Smooth muscle cell (in vitro differentiated cells): ENCODE data around the gene MPHOSPH6. TPM values are rescaled to one million over a fixed set of nuclear protein-coding genes. Genes with fewer than 3 reads are reported as not detected.

Experiments
- DNase-seq: peaks from one replicate; lab custom pipeline; 2025; ENCODE audit not compliant: unreplicated experiment; lab: John Stamatoyannopoulos, UW
- H2AFZ ChIP-seq: fragments of 200-600 bp; sonication (generic); 2 replicates; pipeline ENCODE4 v1.6.0; 2016; ENCODE audit warnings: antibody characterized with exemption, low read depth, mild to moderate bottlenecking
- H3F3A ChIP-seq: fragments of 200-600 bp; sonication (generic); 2 replicates; pipeline ENCODE4 v1.6.0; 2017; ENCODE audit warnings: antibody characterized with exemption, low read depth
- H3K27ac ChIP-seq: fragments of 200-600 bp; sonication (generic); 2 replicates; pipeline ENCODE4 v1.5.1; 2016; ENCODE audit warnings: low read depth, mild to moderate bottlenecking
- H3K27me3 ChIP-seq: fragments of 200-600 bp; sonication (generic); 2 replicates; pipeline ENCODE4 v1.6.1; 2016; ENCODE audit warnings: low read depth, mild to moderate bottlenecking
- H3K36me3 ChIP-seq: fragments of 200-600 bp; sonication (generic); 2 replicates; pipeline ENCODE4 v1.5.1; 2016; ENCODE audit warnings: low read depth
- H3K4me1 ChIP-seq: fragments of 200-600 bp; sonication (generic); 2 replicates; pipeline ENCODE4 v1.5.1; 2016; ENCODE audit warnings: low read depth
- H3K4me2 ChIP-seq: fragments of 200-600 bp; sonication (generic); 2 replicates; pipeline ENCODE4 v1.6.0; 2016; ENCODE audit warnings: mild to moderate bottlenecking
- H3K4me3 ChIP-seq: fragments of 200-600 bp; sonication (generic); 2 replicates; pipeline ENCODE4 v1.5.1; 2016; ENCODE audit warnings: mild to moderate bottlenecking
- H3K79me2 ChIP-seq: fragments of 200-600 bp; sonication (generic); 2 replicates; pipeline ENCODE4 v1.6.0; 2016; ENCODE audit warnings: low read depth, mild to moderate bottlenecking
- H3K9ac ChIP-seq: fragments of 200-600 bp; sonication (generic); 2 replicates; pipeline ENCODE4 v1.6.0; 2016; ENCODE audit warnings: low read depth
- H3K9me3 ChIP-seq: fragments of 200-600 bp; sonication (generic); replicated peaks from 2 replicates; pipeline ENCODE4 v1.5.1; 2016; ENCODE audit warnings: low read depth
- H4K20me1 ChIP-seq: fragments of 200-600 bp; sonication (generic); 2 replicates; pipeline ENCODE4 v1.6.0; 2016; ENCODE audit warnings: low read depth
- WGBS: methylation state at CpG from one replicate; pipeline ENCODE4 v1.1.7; 2016; ENCODE audit warnings: low lambda C conversion rate; 5-methylcytosine and 5-hydroxymethylcytosine counted together
- polyA plus RNA-seq: library from polyadenylated mRNA; unstranded; fragments of >200 nt; fragmentation: Nextera tagmentation; extraction: Ambion mirVana; gene quantifications from 2 replicates; pipeline ENCODE4 v1.2.1, GENCODE V29; 2016
- total RNA-seq: library from RNA; depleted of rRNA; stranded (reverse); fragments of >200 nt; gene quantifications from 2 replicates; pipeline ENCODE4 v1.2.3, GENCODE V29; 2014
- TF ChIP-seq, protein P1 (sequence below): fragments of 200-600 bp; sonication (generic); IDR thresholded peaks from 2 replicates; pipeline ENCODE4 v1.5.1; 2017; ENCODE audit warnings: borderline replicate concordance, mild to moderate bottlenecking, antibody characterized with exemption; ENCODE audit not compliant: insufficient read depth, poor library complexity, severe bottlenecking

Gene MPHOSPH6
- total and polyA plus RNA-seq, 2 experiments from 2014 or later, result 55.4 to 65.5 TPM

DNA sequence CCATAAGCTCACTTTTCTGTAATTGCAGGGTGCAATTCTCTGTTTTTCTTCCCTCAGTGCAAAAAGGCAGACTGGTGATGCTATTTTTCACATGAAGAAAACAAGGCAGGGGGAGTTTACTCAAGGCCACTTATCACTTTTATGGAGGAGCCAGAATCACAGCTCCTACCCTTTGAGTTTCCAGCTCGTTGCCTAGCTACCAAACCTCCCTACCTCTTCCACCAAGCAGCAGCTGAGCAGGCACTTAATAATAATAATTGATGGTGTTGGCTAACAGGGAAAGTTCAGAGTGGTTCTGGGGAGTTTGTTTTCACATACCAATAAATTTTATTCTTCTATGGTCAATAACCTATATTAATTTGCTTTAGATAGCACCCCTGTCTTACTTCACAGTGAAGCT, 31.9 kb upstream of the MPHOSPH6 start:
- DNase-seq, result no peak
- no peak overlapping the region for H2AFZ ChIP-seq
- TF ChIP-seq, protein P1, sequence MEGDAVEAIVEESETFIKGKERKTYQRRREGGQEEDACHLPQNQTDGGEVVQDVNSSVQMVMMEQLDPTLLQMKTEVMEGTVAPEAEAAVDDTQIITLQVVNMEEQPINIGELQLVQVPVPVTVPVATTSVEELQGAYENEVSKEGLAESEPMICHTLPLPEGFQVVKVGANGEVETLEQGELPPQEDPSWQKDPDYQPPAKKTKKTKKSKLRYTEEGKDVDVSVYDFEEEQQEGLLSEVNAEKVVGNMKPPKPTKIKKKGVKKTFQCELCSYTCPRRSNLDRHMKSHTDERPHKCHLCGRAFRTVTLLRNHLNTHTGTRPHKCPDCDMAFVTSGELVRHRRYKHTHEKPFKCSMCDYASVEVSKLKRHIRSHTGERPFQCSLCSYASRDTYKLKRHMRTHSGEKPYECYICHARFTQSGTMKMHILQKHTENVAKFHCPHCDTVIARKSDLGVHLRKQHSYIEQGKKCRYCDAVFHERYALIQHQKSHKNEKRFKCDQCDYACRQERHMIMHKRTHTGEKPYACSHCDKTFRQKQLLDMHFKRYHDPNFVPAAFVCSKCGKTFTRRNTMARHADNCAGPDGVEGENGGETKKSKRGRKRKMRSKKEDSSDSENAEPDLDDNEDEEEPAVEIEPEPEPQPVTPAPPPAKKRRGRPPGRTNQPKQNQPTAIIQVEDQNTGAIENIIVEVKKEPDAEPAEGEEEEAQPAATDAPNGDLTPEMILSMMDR, result no peak
- H3K36me3 ChIP-seq, result no peaks in the 10 kb centered on the region
- no peaks in the 10 kb centered on the region for H3K27me3 ChIP-seq
- H3K27ac ChIP-seq, result no peak overlapping the region
- no peaks in the 10 kb centered on the region for H3K4me1 ChIP-seq
- no peaks in the 10 kb centered on the region for H3F3A ChIP-seq
- 79% methylated on average over 1 of the region's 1 CpG for WGBS
- H3K4me3 ChIP-seq, result no peak overlapping the region
- H3K79me2 ChIP-seq, result no peaks in the 10 kb centered on the region
- H3K4me2 ChIP-seq, result no peak overlapping the region
- no peaks in the 10 kb centered on the region for H4K20me1 ChIP-seq
- no peaks in the 10 kb centered on the region for H3K9me3 ChIP-seq
- no peak overlapping the region for H3K9ac ChIP-seq

DNA sequence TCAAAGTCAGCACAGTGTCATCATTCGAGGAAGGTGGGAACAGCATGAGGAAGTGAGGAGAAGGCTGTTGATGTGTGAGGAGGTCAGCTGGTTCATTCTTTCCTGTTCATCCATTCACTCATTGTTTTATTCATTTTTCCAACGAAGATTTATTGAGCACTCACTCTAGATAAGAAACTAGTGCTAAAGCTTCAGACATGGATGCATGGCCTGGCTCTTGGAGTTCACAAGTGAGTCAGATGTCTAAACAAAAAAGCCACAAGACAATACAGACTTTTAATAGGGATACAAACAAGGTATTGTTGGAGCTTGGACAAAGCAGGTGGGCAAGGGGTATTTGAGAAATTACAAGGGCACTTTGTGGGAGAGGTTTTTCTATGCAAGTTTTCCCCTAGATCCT, 31.3 kb upstream of the MPHOSPH6 start:
- H3K4me3 ChIP-seq, result no peak overlapping the region
- H3K27me3 ChIP-seq, result no peaks in the 10 kb centered on the region
- no peak overlapping the region for H3K27ac ChIP-seq
- no peaks in the 10 kb centered on the region for H3K9me3 ChIP-seq
- no peak overlapping the region for H3K4me2 ChIP-seq
- no peaks in the 10 kb centered on the region for H3K36me3 ChIP-seq
- H3K79me2 ChIP-seq, result no peaks in the 10 kb centered on the region
- H3F3A ChIP-seq, result no peaks in the 10 kb centered on the region
- H3K9ac ChIP-seq, result no peak overlapping the region
- H3K4me1 ChIP-seq, result no peaks in the 10 kb centered on the region
- DNase-seq, result no peak
- no peak overlapping the region for H2AFZ ChIP-seq
- WGBS, result 78% methylated on average over 2 of the region's 2 CpGs
- TF ChIP-seq, protein P1, result no peak
- H4K20me1 ChIP-seq, result no peaks in the 10 kb centered on the region

DNA sequence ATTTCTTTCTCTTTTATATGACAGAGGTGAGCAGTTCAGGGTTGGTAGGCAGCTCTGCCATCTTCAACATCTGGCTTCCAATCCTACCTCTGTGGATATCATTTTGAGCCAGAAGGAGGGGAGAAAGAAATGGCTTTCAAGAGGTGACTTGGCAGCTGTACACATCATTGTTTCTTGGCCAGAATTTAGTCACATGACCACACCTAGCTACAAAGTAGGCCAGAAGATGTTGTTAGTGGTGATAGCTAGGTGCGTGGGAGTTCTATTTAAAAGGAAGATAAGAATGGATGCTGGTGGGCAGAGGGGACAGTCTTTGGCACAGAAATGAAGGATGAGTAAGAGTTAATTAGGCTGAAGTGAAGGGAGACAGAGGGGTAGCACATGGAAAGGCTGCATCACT, 29.2 kb upstream of the MPHOSPH6 start:
- Histone ChIP-seq H3K79me2 (no peaks in the 10 kb centered on the region), H3F3A (no peaks in the 10 kb centered on the region), H3K27me3 (no peaks in the 10 kb centered on the region), H2AFZ (no peak overlapping the region), H3K9me3 (no peaks in the 10 kb centered on the region), H3K4me2 (no peak overlapping the region), H3K9ac (no peak overlapping the region), H3K4me3 (no peak overlapping the region), H3K27ac (no peak overlapping the region), H3K4me1 (no peaks in the 10 kb centered on the region), H4K20me1 (no peaks in the 10 kb centered on the region), H3K36me3 (no peaks in the 10 kb centered on the region)
- DNase-seq, result no peak
- TF ChIP-seq, protein P1, result no peak
- WGBS, result 94% methylated on average over 1 of the region's 1 CpG

DNA sequence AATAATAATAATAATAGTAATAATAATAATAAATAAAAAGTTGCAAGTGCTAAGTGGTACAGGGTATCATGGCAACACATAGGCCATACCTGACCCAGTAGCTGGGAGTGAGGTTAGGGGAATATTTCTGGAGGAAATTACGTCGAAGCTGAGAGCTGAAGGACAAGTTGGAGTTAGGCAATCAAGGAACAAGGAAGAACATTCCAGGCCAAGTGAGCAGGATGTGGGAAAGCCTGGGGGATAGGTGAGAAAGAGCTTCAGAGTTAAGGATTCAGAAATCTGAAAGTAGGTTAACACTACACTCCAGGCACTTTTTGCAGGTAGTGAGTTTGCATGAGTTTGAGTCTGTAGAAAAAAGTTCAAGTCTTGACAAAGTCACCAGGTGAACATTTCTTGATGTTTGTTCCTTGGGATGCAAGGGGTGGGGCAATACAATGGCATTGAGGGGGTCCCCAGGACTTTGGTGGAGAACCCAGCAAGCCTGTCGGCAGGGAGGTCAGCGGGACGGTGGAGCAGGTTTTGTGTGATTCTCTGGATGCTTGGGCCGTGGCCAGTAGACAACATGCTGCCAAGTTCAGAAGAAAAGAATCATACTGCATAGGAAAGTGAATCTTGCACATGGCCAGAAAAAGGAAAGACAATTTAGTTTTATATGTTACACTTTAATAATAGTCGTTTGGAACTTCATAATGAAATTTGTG, 27.7 kb upstream of the MPHOSPH6 start:
- no peaks in the 10 kb centered on the region for H3K79me2 ChIP-seq
- H3F3A ChIP-seq, result no peaks in the 10 kb centered on the region
- H3K4me2 ChIP-seq, result no peak overlapping the region
- DNase-seq, result no peak
- no peak overlapping the region for H2AFZ ChIP-seq
- no peaks in the 10 kb centered on the region for H3K27me3 ChIP-seq
- no peaks in the 10 kb centered on the region for H3K4me1 ChIP-seq
- no peak overlapping the region for H3K27ac ChIP-seq
- TF ChIP-seq, protein P1, result no peak
- H3K36me3 ChIP-seq, result no peaks in the 10 kb centered on the region
- no peak overlapping the region for H3K4me3 ChIP-seq
- no peaks in the 10 kb centered on the region for H4K20me1 ChIP-seq
- WGBS, result 90% methylated on average over 7 of the region's 7 CpGs
- no peak overlapping the region for H3K9ac ChIP-seq
- H3K9me3 ChIP-seq, result no peaks in the 10 kb centered on the region
